GM23338 (cell line): ENCODE measurements around the gene PDS5A. TPM values are rescaled to one million over a fixed set of nuclear protein-coding genes. Genes with fewer than 3 reads are reported as not detected.

Experiments used
- ATAC-seq: fragments of 200-7000 bp; cut with Tn5 transposase; 3 replicates; pipeline ENCODE4 v1.9.1; 2020
- DNase-seq: peaks from one replicate; pipeline ENCODE4 v3.0.0-alpha.2; 2015; ENCODE audit warnings: low spot score
- H2AFZ ChIP-seq: fragments of 200-600 bp; sonication (generic); 2 replicates; pipeline ENCODE4 v1.8.0; 2016; ENCODE audit warnings: antibody characterized with exemption, mild to moderate bottlenecking, moderate library complexity
- H3F3A ChIP-seq: fragments of 200-600 bp; sonication (generic); replicated peaks from 2 replicates; pipeline ENCODE4 v1.8.0; 2017; ENCODE audit warnings: antibody characterized with exemption, mixed run types, low read depth
- H3K27ac ChIP-seq: fragments of 200-600 bp; sonication (generic); 2 replicates; pipeline ENCODE4 v1.6.1; 2016; ENCODE audit warnings: low read depth
- H3K27me3 ChIP-seq: fragments of 200-600 bp; sonication (generic); 2 replicates; pipeline ENCODE4 v1.8.0; 2016; ENCODE audit warnings: mild to moderate bottlenecking, mixed run types, moderate library complexity; ENCODE audit not compliant: insufficient read depth
- H3K36me3 ChIP-seq: fragments of 200-600 bp; sonication (generic); 2 replicates; pipeline ENCODE4 v1.8.0; 2016; ENCODE audit warnings: mild to moderate bottlenecking; ENCODE audit not compliant: insufficient read depth
- H3K4me1 ChIP-seq: fragments of 200-600 bp; sonication (generic); 2 replicates; pipeline ENCODE4 v1.8.0; 2016; ENCODE audit warnings: mild to moderate bottlenecking, moderate library complexity; ENCODE audit not compliant: insufficient read depth
- H3K4me2 ChIP-seq: fragments of 200-600 bp; sonication (generic); 2 replicates; pipeline ENCODE4 v1.7.1; 2017; ENCODE audit warnings: mixed run types
- H3K4me3 ChIP-seq: fragments of 200-600 bp; sonication (generic); 2 replicates; pipeline ENCODE4 v1.6.1; 2016; ENCODE audit warnings: mixed run types
- H3K79me2 ChIP-seq: fragments of 200-600 bp; sonication (generic); replicated peaks from 2 replicates; pipeline ENCODE4 v1.8.0; 2017; ENCODE audit warnings: mild to moderate bottlenecking; ENCODE audit not compliant: insufficient read depth
- H3K9me2 ChIP-seq: fragments of 200-600 bp; sonication (generic); 2 replicates; pipeline ENCODE4 v1.8.0; 2017; ENCODE audit not compliant: insufficient read depth
- H4K20me1 ChIP-seq: fragments of 200-600 bp; sonication (generic); replicated peaks from 2 replicates; pipeline ENCODE4 v1.8.0; 2017; ENCODE audit warnings: mild to moderate bottlenecking; ENCODE audit not compliant: insufficient read depth
- H3K27ac Mint-ChIP-seq: 2 replicates; pipeline ENCODE4 v1.8.0; 2020; ENCODE audit warnings: inconsistent platforms, mild to moderate bottlenecking, moderate library complexity, mixed read lengths
- H3K27me3 Mint-ChIP-seq: 3 replicates; pipeline ENCODE4 v1.8.0; 2022; ENCODE audit warnings: low read depth, mild to moderate bottlenecking, moderate library complexity, mixed read lengths, inconsistent platforms; ENCODE audit not compliant: insufficient read depth, poor library complexity
- H3K36me3 Mint-ChIP-seq: 3 replicates; pipeline ENCODE4 v1.8.0; 2021; ENCODE audit warnings: low read depth, mild to moderate bottlenecking, inconsistent platforms, moderate library complexity, mixed read lengths
- H3K4me1 Mint-ChIP-seq: 3 replicates; pipeline ENCODE4 v1.8.0; 2020; ENCODE audit warnings: mild to moderate bottlenecking, inconsistent platforms, mixed read lengths
- H3K4me3 Mint-ChIP-seq: 3 replicates; pipeline ENCODE4 v1.8.0; 2021; ENCODE audit warnings: moderate library complexity, mild to moderate bottlenecking, inconsistent platforms, mixed read lengths
- H3K9me3 Mint-ChIP-seq: 3 replicates; pipeline ENCODE4 v1.8.0; 2020; ENCODE audit warnings: moderate library complexity, mild to moderate bottlenecking, inconsistent platforms, mixed read lengths
- CTCF ChIP-seq, 2 experiments: fragments of 200-600 bp in 1 of 2; sonication (generic) in 1 of 2; conservative IDR thresholded peaks; 2 replicates each; pipeline versions ENCODE4 v1.5.1 to v1.6.1; 2016 to 2017; ENCODE audit warnings: antibody characterized with exemption in 2 of 2, low read depth in 2 of 2, mild to moderate bottlenecking in 2 of 2, moderate library complexity in 1 of 2
- EZH2phosphoT487 ChIP-seq: fragments of 200-600 bp; sonication (generic); IDR thresholded peaks from one replicate; pipeline ENCODE4 v1.8.1; 2018; ENCODE audit warnings: antibody characterized with exemption; ENCODE audit not compliant: unreplicated experiment
- NANOG ChIP-seq: IDR thresholded peaks from 2 replicates; pipeline ENCODE4 v1.6.1; 2016; ENCODE audit warnings: antibody characterized with exemption, borderline replicate concordance
- POLR2AphosphoS5 ChIP-seq: IDR thresholded peaks from 2 replicates; pipeline ENCODE4 v1.6.1; 2016; ENCODE audit warnings: antibody characterized with exemption, low read depth
- STAT1 ChIP-seq: IDR thresholded peaks from one replicate; pipeline ENCODE4 v1.6.1; 2016; ENCODE audit warnings: antibody characterized with exemption; ENCODE audit not compliant: unreplicated experiment
- ZNF462 ChIP-seq: fragments of 250-450 bp; sonication (Bioruptor Pico); IDR thresholded peaks from 2 replicates; pipeline ENCODE4 v1.5.0; 2020; ENCODE audit warnings: mild to moderate bottlenecking, moderate library complexity
- polyA plus RNA-seq: library from polyadenylated mRNA; unstranded; fragments of >200 nt; fragmentation: Nextera tagmentation; extraction: Ambion mirVana; gene quantifications from 2 replicates; pipeline ENCODE4 v1.2.1, GENCODE V29; 2016
- total RNA-seq: library from RNA; depleted of rRNA; stranded (reverse); fragments of >200 nt; shearing (Covaris generic); gene quantifications from 2 replicates; pipeline ENCODE4 v1.2.3, GENCODE V29; 2014
- TF ChIP-seq, protein P1 (sequence below): IDR thresholded peaks from 2 replicates; pipeline ENCODE4 v1.6.1; 2016; ENCODE audit warnings: antibody characterized with exemption

Gene PDS5A
- total and polyA plus RNA-seq, 2 experiments from 2014 or later = 22.1 to 91.9 TPM

- no peak for TF ChIP-seq ZNF462
These were observed 55.3 kb downstream of the PDS5A start (continued) for GRCh38 chr4:39922399-39922798.

GRCh38 chr4:39913471-39913870 lies 64.2 kb downstream of the PDS5A start:
- peaks cover 57% of the 10 kb centered on the region; the same call in 2 of the 3 replicates for H3K36me3 Mint-ChIP-seq
- no peak for DNase-seq
- no peaks in the 10 kb centered on the region for H3K27me3 ChIP-seq
- H3K4me3 ChIP-seq = no peak overlapping the region
- H3K9me3 Mint-ChIP-seq = no peaks in the 10 kb centered on the region
- H3K4me1 Mint-ChIP-seq = no peaks in the 10 kb centered on the region
- H3F3A ChIP-seq = no peaks in the 10 kb centered on the region
- no peaks in the 10 kb centered on the region for H3K9me2 ChIP-seq
- H3K4me1 ChIP-seq = no peaks in the 10 kb centered on the region
- H3K4me3 Mint-ChIP-seq = no peak overlapping the region
- no peak for ATAC-seq
- H3K27ac Mint-ChIP-seq = no peak overlapping the region
- no peaks in the 10 kb centered on the region for H4K20me1 ChIP-seq
- no peaks in the 10 kb centered on the region for H3K27me3 Mint-ChIP-seq
- no peak overlapping the region for H3K27ac ChIP-seq
- 0 out of 2 replicates have a peak, but pooled peaks cover 3% of the 10 kb centered on the region for H3K79me2 ChIP-seq
- H2AFZ ChIP-seq = no peak overlapping the region
- H3K36me3 ChIP-seq = peaks cover 17% of the 10 kb centered on the region
- H3K4me2 ChIP-seq = no peak overlapping the region
- TF ChIP-seq CTCF (conservative IDR thresholded peaks at IDR 0.05; ENCODE audit: low read depth in 2 of 2) (no peak), STAT1 (no peak), NANOG (no peak), EZH2phosphoT487 (no peak), ZNF462 (no peak), POLR2AphosphoS5 (no peak)
- TF ChIP-seq, protein P1, sequence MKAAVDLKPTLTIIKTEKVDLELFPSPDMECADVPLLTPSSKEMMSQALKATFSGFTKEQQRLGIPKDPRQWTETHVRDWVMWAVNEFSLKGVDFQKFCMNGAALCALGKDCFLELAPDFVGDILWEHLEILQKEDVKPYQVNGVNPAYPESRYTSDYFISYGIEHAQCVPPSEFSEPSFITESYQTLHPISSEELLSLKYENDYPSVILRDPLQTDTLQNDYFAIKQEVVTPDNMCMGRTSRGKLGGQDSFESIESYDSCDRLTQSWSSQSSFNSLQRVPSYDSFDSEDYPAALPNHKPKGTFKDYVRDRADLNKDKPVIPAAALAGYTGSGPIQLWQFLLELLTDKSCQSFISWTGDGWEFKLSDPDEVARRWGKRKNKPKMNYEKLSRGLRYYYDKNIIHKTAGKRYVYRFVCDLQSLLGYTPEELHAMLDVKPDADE = no peak
